ENCODE data around the gene FILIP1L. TPM values are rescaled to one million over a fixed set of nuclear protein-coding genes. Genes with fewer than 3 reads are reported as not detected.

The FILIP1L gene
- total RNA-seq: 100 to 1,000 TPM in 1 of 9 donors, 10 to 100 TPM in 8; 47.0 to 120 (median 77.4) TPM
- 10 to 100 TPM; 18.2 to 77.3 TPM for polyA plus RNA-seq
- long read RNA-seq, donor 1, full-length matches to known transcripts: 42 of 73 reads
- long read RNA-seq, donor 1, partial matches to known transcripts: 9 of 73 reads
- long read RNA-seq, donor 1, other reads (novel, unspliced or antisense): 22 of 73 reads
- long read RNA-seq, donor 2, full-length matches to known transcripts: 54 of 66 reads
- long read RNA-seq, donor 2, partial matches to known transcripts: 0 of 66 reads
- long read RNA-seq, donor 2, other reads (novel, unspliced or antisense): 12 of 66 reads
- long read RNA-seq, donor 3, transcript FILIP1L-203 (2 exons, 3,280 nt): major isoform, 81 of 93 reads
- long read RNA-seq, donor 3, partial matches to known transcripts: 0 of 93 reads
- long read RNA-seq, donor 3, other reads (novel, unspliced or antisense): 9 of 93 reads

DNA sequence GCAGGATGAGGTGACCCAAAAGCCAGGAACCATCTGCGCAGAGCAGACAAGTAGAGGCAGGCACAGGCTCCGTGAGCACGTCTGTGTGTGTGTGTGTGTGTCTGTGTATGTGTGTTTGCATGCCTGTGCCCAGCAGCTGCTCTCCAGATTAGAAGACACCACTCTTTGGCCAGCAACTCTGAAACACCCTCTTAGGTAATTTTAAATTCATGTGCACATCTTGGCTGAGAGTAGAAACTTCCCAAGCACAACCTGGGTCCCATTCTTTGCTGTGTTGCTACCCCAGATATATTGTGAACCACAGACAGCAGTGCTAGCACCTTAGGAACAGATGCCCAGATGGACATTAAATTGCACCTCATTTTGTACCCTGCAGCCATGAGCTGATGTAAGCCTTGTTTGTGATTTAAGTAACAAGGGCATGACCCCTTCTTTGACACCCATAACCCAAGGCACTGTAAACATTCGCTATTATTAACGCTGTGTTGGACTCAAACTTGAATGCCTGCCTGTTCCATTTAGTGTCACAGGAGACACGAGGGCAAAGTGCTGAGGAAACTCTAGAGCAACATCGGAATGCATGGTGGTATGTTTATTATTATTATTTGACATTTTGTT, at the start of gene FILIP1L:
FILIP1L (minus strand) TSS at position 89 of the 618 bp plus-strand sequence.
- Histone ChIP-seq H3K27me3 (no peaks in the 10 kb centered on the region), H3K4me1 (peaks cover 0 to 23% (median 9%) of the 10 kb centered on the region in 12 donors), H3K27ac (peak within 1 kb of the TSS in 10 of 12 donors; percentile 22 to 79 (median 63)), H3K36me3 (no peaks in the 10 kb centered on the region), H3K4me3 (peak within 1 kb of the TSS in 11 of 12 donors; percentile 3 to 57 (median 42)), H3K9me3 (no peaks in the 10 kb centered on the region)
- peak in 4 of 5 donors; percentile 38 to 84 (median 50) for DNase-seq
- TF ChIP-seq, protein P1, sequence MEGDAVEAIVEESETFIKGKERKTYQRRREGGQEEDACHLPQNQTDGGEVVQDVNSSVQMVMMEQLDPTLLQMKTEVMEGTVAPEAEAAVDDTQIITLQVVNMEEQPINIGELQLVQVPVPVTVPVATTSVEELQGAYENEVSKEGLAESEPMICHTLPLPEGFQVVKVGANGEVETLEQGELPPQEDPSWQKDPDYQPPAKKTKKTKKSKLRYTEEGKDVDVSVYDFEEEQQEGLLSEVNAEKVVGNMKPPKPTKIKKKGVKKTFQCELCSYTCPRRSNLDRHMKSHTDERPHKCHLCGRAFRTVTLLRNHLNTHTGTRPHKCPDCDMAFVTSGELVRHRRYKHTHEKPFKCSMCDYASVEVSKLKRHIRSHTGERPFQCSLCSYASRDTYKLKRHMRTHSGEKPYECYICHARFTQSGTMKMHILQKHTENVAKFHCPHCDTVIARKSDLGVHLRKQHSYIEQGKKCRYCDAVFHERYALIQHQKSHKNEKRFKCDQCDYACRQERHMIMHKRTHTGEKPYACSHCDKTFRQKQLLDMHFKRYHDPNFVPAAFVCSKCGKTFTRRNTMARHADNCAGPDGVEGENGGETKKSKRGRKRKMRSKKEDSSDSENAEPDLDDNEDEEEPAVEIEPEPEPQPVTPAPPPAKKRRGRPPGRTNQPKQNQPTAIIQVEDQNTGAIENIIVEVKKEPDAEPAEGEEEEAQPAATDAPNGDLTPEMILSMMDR (IDR thresholded peaks at IDR 0.05): no peak
- no peak for TF ChIP-seq POLR2A (IDR thresholded peaks at IDR 0.05)
- intact Hi-C loops (cut with DNase I): loop anchor here in 1 of 10 donors (5.0 kb wide), 1 partner anchor 37 kb away; no protein-coding TSS in a partner anchor
- ATAC-seq: peak; percentile 69 to 91 (median 86)
- 53 to 59% (median 56%) methylated on average over 5 to 7 of the region's 7 CpGs for WGBS, 4 donors

DNA sequence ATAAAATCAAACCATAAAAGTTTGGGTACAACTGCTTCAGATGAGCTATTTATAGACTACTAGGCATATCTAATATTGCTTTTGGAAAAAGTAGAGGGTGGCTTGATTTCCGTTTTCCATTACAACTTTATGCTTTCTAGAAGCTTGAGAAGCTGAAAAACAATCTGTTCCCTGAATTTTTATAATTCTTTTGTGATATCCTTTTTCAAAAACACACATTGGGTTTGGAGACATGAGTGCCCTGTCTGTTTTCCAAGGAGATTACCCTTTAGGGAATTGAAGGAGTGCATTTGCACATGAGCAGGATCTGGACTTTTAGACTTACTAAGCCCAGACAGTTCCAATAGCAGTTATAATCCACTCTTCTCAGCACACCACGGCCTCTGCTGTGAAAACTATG, 49.5 kb upstream of the FILIP1L start:
- Histone ChIP-seq H3K4me1 (peaks cover 0 to 59% (median 35%) of the 10 kb centered on the region in 12 donors), H3K27me3 (no peaks in the 10 kb centered on the region), H3K36me3 (no peaks in the 10 kb centered on the region), H3K9me3 (no peaks in the 10 kb centered on the region), H3K4me3 (no peak overlapping the region), H3K27ac (peak overlapping the region; percentile 30 to 91 (median 68))
- intact Hi-C loops (cut with DNase I): loop anchor here in 5 of 10 donors (5.0 to 10.0 kb wide), 4 partner anchors 89 to 321 kb away; no protein-coding TSS in a partner anchor
- DNase-seq (no peak), ATAC-seq (peak; percentile 54 to 80 (median 69))
- TF ChIP-seq, protein P1 (IDR thresholded peaks at IDR 0.05): no peak
- no peak for TF ChIP-seq POLR2A (IDR thresholded peaks at IDR 0.05)
- WGBS, 4 donors: 44 to 66% (median 53%) methylated on average over 2 of the region's 2 CpGs

DNA sequence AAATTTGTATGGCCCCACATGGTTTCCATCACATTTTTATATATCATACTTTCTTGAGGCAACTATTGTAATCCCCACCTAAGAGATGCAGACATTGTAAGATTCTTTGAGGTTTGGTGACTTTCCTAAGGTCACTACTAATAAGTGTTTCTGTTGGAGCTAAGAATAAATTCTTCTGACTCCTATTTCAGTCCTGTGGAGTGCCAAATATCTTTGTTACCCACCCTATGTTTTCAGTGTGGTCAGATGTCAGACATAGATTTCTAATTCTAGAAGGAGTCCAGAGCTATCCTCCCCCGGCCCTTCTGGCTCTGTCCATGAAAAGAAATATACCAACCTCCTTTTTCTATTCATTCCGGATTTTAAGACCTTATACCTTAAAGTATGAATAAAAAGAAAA, 46.2 kb upstream of the FILIP1L start:
- Histone ChIP-seq H3K4me1 (peaks cover 0 to 69% (median 46%) of the 10 kb centered on the region in 12 donors), H3K9me3 (peaks cover 0 to 16% (median 9%) of the 10 kb centered on the region in 12 donors), H3K36me3 (no peaks in the 10 kb centered on the region), H3K27ac (peak overlapping the region in 10 of 12 donors; percentile 10 to 80 (median 68)), H3K27me3 (no peaks in the 10 kb centered on the region), H3K4me3 (no peak overlapping the region)
- intact Hi-C loops (cut with DNase I): loop anchor here in 5 of 10 donors (5.0 to 10.0 kb wide), 4 partner anchors 86 to 318 kb away; no protein-coding TSS in a partner anchor
- ATAC-seq (no peak), DNase-seq (no peak)
- 83 to 92% (median 87%) methylated on average over 2 of the region's 2 CpGs for WGBS, 4 donors
- TF ChIP-seq, protein P1 (IDR thresholded peaks at IDR 0.05): no peak
- TF ChIP-seq POLR2A (IDR thresholded peaks at IDR 0.05): no peak

Measured in heart left ventricle (tissue), 16 donors.